ENCODE data around the gene CCDC85B.
"Not testable (repeated sequence)": the region's sequence is repeated elsewhere in the genome, so short reads cannot be mapped to it uniquely, and the experiment has no call there.

The CCDC85B gene

GRCh38 chr11:65885808-65886536 is 4.5 kb upstream of the CCDC85B start:
- DNase-seq (ENCODE audit: extremely low read depth in 1 of 2, low read depth in 1 of 2) = no peak

DNA sequence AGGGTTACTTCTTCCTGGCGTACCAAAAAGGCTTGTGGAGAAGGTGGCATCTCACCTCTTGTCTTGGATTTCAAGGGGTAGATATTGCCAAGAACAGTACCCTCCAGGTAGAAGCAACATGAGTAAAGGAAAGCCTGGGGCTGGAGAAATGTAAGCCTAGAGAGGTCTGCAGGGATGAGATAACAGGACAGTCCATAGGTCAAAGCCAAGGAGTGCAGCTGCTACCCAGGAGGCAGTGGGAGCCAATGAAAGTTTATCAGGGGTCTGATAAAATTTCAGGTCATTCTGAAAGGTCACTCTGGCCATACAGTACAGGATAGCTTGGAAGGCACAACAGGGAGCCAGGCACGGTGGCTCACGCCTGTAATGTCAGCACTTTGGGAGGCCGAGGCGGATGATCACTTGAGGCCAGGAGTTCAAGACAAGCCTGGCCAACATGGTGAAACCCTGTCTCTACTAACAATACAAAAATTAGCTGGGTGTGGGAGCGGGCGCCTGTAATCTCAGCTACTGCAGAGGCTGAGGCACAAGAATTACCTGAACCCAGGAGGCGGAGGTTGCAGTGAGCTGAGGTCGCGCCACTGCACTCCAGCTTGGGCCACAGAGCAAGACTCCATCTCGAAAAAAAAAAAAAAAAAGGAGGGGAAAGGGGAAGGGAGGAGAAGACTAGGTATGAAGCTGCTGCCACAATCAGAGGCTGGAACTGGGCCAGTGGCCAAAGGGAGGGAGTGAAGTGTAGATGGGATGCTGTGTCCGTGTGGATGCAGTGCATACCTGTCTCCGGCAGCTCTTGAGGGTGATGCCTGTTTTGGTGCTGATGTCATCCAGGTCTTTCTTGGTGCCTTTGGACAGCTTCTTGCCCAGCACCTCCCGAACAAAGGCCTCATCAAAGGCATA is 3.4 kb upstream of the CCDC85B start:
- DNase-seq (ENCODE audit: extremely low read depth in 1 of 2, low read depth in 1 of 2) = no peak

DNA sequence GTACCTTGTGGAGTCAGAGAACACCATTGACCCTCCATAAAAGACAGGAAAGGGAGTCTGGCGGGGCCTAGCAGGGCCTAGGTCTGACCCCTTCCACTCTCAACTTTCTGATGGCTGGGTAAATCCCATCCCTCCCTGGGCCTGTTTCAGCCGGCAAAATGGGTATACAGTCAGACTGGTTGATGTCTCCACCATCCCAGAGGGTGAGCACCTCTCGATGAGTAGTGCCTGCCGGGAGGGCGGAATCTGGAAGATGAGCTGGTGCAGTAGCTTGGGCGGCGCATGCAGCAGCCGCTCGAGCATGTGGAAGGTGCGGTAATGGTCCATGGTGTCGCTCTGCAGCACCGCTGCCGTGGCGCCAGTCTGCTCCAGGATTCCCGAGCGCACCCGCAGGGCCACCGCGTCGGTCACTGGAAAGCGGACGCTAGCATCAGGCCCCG is 2.7 kb upstream of the CCDC85B start:
- no peak for DNase-seq (ENCODE audit: extremely low read depth in 1 of 2, low read depth in 1 of 2)

DNA sequence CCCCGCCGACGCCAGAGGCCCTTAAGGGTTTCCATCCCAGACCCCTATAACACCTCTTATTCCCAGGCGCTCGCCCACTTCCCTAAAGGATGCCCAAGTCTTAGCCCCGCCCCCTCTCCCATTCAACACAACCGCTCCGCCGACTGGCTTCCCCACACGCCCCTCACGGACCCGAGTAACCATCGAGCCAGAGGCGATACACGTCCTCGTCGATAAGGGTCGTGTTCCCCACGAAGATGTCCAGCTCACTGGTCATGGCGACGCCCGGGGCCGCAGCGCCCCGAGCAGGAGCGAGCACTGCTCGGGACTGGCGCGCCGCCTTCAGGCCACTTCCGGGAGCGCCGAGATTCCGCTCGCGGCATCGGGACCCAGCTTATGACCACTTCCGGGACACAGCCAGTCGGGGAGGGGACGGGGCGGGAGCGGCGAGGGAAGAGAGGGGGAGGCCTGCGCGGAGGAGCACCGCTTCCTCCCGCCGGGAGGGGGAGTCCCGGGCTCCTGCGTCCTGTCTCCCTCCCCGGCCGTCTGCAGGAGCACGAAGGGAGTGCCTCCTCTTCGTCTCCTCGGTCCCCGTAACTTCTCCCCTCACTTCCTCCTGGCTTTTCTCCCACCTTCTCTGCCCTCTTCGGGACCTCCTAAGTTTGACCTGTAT is 2.2 kb upstream of the CCDC85B start, which contains the start of gene FIBP:
TSS of gene FIBP (minus strand) at position 309 of the 652 bp plus-strand sequence. CDS start at position 256, 53 bp downstream.
- peak; percentile 95 for DNase-seq (ENCODE audit: extremely low read depth in 1 of 2, low read depth in 1 of 2)

- no peak for DNase-seq (ENCODE audit: extremely low read depth in 1 of 2, low read depth in 1 of 2)
Observed at GRCh38 chr11:65891219-65892136, 1.0 kb downstream of the CCDC85B start.

- DNase-seq (ENCODE audit: extremely low read depth in 1 of 2, low read depth in 1 of 2) = not testable (repeated sequence)
Observed at GRCh38 chr11:65892137-65892540, 1.7 kb downstream of the CCDC85B start.

- DNase-seq (ENCODE audit: extremely low read depth in 1 of 2, low read depth in 1 of 2) = no peak
Observed at GRCh38 chr11:65892661-65893317, 2.3 kb downstream of the CCDC85B start.

DNA sequence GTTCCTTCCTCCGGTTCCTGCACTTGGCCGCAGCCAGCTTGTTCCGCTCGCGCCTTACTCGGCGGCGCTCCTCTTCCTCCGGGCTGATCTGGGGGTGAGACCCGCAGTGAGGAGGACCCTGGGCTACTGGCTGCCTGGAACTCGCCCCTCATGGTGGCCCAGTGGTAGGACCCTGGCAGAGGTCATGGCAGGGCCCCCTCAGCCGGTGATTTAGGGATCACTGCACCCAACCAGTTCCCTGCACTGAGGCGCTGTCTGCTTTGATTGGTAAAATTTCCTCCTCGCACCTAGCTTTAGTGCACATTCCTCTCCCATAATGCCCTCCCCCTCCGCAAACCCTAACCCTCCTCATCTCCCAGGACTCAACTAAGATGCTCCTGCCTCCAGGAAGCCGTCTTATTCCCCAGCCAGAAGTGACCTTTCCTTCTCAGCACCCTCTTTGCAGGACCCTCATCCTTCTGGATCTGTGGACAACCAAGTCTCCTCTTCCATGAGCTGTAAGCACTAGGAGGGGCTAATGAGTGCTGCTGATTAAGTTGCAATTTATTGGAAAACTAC is 3.6 kb downstream of the CCDC85B start:
- no peak for DNase-seq (ENCODE audit: extremely low read depth in 1 of 2, low read depth in 1 of 2)

- no peak for DNase-seq (ENCODE audit: extremely low read depth in 1 of 2, low read depth in 1 of 2)
Observed at GRCh38 chr11:65895482-65895981, 5.1 kb downstream of the CCDC85B start.

DNA sequence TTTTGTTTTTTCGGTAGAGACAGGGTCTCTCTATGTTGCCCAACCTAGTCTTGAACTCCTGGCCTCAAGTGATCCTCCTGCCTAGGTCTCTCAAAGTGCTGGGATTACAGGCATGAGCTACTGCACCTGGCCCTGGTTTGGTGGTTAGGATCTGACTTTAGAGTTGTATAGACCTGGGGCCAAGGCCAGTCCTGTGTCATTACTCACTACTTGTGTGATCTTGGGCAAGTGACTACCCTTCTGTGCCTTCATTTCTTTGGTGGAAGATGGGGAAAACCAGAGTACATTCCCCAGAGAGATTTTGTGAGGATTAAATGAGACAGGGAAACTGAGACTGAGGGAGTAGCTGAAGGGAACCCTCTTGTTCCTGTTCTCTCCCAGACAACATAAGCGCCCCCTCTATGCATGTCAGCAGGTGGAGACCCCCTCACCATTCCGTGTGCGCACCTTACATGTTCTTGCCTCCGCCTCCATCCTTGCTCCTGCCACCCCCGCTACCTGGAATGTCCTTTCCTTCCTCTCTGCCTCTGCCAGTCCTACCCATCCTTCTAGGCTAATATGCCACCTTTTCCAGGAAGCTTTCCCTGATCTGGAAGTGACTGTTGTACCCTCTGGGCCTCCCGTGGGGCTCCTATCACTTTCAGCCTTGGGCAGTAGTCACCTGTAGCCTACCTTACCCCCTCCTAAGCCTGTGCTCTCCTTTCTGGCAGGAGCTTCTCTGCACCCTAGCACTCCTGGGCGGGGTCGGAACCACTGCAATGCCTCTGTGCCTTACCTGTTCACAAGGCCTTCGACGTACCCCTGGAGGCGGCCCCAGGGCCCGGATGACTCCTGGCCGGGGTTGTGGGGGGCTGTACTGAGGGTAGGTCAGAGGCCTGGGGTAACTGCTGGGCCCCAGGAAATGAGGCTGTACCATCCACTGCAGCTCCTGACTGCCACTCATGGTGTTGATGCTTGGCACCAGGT is 5.8 kb downstream of the CCDC85B start:
- no peak for DNase-seq (ENCODE audit: extremely low read depth in 1 of 2, low read depth in 1 of 2)

DNA sequence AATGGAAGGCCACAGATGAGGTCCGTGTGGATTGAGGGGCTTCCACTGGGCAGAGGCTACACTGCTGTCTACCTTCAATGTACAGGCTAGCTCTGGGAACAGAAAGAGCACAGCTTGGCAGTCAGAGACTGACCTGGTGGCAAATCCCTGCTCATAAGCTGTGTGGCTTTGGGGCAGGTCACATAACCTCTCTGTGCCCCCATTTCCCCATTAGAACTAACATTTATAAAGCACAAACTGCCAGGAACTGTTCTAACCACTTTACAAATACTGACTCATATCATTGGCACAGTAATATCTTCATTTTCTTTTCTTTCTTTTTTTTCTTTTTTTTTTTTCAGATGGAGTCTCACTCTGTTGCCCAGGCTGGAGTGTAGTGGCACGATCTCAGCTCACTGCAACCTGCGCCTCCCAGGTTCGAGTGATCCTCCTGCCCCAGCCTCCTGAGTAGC is 6.6 kb downstream of the CCDC85B start:
- DNase-seq (ENCODE audit: extremely low read depth in 1 of 2, low read depth in 1 of 2) = no peak

DNA sequence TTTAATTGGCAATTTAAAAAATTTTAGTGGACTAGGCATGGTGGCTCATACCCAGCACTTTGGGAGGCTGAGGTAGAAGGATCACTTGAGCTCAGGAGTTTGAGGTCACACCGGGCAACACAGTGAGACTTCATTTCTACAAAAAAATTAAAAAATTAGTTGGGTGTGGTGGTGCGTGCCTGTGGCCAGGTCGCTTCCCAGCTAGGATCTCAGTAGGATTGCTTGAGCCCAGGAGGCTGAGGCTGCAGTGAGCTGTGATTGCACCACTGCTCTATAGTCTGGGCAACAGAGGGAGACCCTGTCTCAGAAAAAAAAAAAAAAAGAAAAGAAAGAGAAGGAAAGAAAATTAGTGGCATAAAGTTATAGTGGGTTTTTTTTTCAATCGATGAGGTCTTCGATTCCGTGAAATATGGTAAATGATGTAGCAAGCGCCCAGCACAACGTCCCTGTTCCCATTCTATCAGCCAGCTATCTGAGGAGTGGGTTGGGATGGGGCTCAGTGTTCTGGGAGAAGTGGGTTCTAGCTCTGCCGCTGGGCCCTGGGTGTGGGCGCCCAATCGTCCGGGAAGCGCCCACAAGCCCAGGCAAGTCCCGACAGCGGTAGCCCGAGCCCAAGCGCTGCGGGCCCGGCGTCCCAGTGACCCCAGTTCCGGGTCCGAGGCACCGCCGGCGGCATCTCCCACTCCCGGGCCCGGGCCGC is 8.3 kb downstream of the CCDC85B start:
- DNase-seq (ENCODE audit: extremely low read depth in 1 of 2, low read depth in 1 of 2) = no peak

DNA sequence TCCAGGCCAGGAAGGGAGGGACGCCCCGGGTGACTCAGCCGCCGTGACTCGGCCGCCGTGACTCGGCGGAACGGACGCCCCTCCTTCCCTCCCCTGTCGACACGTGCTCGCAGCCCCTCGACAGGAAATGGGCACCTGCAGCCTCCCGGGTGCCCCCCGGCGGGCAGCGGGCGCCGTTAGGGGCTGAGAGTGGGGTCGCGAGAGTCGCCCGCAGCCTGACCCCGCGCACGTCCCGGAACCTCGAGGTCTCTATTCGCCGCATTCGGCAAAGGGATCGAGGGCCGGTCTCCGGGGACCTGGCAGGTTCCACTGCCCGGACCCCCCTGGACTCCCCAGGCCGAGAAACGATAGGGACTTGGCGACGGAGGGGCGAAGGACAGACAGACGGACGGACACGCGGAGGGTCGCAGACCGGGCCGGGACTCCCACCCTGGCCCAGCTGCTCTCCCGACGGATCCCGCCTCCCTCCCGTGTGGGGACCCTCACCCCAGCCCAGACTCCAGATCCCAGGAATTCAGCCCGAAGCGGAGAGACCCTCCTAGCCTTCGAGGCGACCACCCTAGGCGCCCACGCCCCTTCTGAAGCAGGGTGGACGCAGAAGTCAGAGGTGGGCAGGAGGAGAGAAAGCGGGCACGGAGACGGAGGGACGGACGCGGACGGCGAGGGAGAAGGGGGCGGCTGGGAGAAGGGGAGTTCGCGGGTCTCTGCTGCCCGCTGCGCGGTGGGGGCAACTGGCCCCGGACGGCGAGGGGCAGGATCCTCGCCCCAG is 9.1 kb downstream of the CCDC85B start:
- peak; percentile 64 to 76 for DNase-seq (ENCODE audit: extremely low read depth in 1 of 2, low read depth in 1 of 2)

GRCh38 chr11:65900125-65900898 is 9.8 kb downstream of the CCDC85B start, which contains the start of gene FOSL1:
FOSL1 (minus strand) TSS chr11:65900388; CDS start chr11:65900339, 49 bp downstream.
- peak; percentile 92 to 95 for DNase-seq (ENCODE audit: extremely low read depth in 1 of 2, low read depth in 1 of 2)

DNA sequence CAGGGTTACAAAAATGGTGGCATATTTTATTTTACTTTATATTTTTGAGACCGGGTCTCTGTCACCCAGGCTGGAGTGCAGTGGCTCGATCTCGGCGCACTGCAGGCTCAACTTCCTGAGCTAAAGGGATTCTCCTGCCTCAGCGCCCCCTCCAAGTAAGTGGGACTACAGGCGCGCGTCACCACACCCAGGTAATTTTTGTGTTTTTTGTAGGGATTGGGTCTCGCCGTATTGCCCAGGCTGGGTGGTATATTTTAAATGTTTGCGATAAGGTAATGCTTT is 10.4 kb downstream of the CCDC85B start:
- DNase-seq (ENCODE audit: extremely low read depth in 1 of 2, low read depth in 1 of 2) = no peak

DNA sequence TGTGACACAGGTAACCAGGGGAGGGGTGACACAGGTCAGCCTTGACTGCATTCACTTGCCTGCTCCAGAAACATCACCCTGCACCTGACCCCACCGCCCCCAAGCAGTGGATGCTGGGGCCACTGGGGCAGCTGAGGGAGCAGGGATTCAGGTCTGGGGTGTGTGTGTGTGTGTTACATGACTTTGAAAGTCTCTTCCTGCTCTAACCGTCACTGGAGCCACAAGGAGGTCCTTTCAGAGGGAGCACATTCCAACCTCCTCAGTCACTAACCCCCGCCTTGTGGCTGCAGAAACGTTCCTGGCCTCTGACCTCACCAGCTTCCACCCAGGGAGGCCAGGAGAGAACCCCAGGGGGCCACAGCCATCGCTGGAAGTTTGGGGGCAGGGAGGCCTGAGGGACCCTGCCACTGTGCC is 12.6 kb downstream of the CCDC85B start:
- DNase-seq (ENCODE audit: extremely low read depth in 1 of 2, low read depth in 1 of 2) = no peak
